Smooth muscle cell (in vitro differentiated cells): ENCODE results near the gene DUSP18. TPM values are rescaled to one million over a fixed set of nuclear protein-coding genes. Genes with fewer than 3 reads are reported as not detected.

ENCODE experiments used
- DNase-seq: peaks from one replicate; lab custom pipeline; 2025; ENCODE audit not compliant: unreplicated experiment; lab: John Stamatoyannopoulos, UW
- H2AFZ ChIP-seq: fragments of 200-600 bp; sonication (generic); 2 replicates; pipeline ENCODE4 v1.6.0; 2016; ENCODE audit warnings: antibody characterized with exemption, low read depth, mild to moderate bottlenecking
- H3F3A ChIP-seq: fragments of 200-600 bp; sonication (generic); 2 replicates; pipeline ENCODE4 v1.6.0; 2017; ENCODE audit warnings: antibody characterized with exemption, low read depth
- H3K27ac ChIP-seq: fragments of 200-600 bp; sonication (generic); 2 replicates; pipeline ENCODE4 v1.5.1; 2016; ENCODE audit warnings: low read depth, mild to moderate bottlenecking
- H3K27me3 ChIP-seq: fragments of 200-600 bp; sonication (generic); 2 replicates; pipeline ENCODE4 v1.6.1; 2016; ENCODE audit warnings: low read depth, mild to moderate bottlenecking
- H3K36me3 ChIP-seq: fragments of 200-600 bp; sonication (generic); 2 replicates; pipeline ENCODE4 v1.5.1; 2016; ENCODE audit warnings: low read depth
- H3K4me1 ChIP-seq: fragments of 200-600 bp; sonication (generic); 2 replicates; pipeline ENCODE4 v1.5.1; 2016; ENCODE audit warnings: low read depth
- H3K4me2 ChIP-seq: fragments of 200-600 bp; sonication (generic); 2 replicates; pipeline ENCODE4 v1.6.0; 2016; ENCODE audit warnings: mild to moderate bottlenecking
- H3K4me3 ChIP-seq: fragments of 200-600 bp; sonication (generic); 2 replicates; pipeline ENCODE4 v1.5.1; 2016; ENCODE audit warnings: mild to moderate bottlenecking
- H3K79me2 ChIP-seq: fragments of 200-600 bp; sonication (generic); 2 replicates; pipeline ENCODE4 v1.6.0; 2016; ENCODE audit warnings: low read depth, mild to moderate bottlenecking
- H3K9ac ChIP-seq: fragments of 200-600 bp; sonication (generic); 2 replicates; pipeline ENCODE4 v1.6.0; 2016; ENCODE audit warnings: low read depth
- H3K9me3 ChIP-seq: fragments of 200-600 bp; sonication (generic); replicated peaks from 2 replicates; pipeline ENCODE4 v1.5.1; 2016; ENCODE audit warnings: low read depth
- H4K20me1 ChIP-seq: fragments of 200-600 bp; sonication (generic); 2 replicates; pipeline ENCODE4 v1.6.0; 2016; ENCODE audit warnings: low read depth
- WGBS: methylation state at CpG from one replicate; pipeline ENCODE4 v1.1.7; 2016; ENCODE audit warnings: low lambda C conversion rate; 5-methylcytosine and 5-hydroxymethylcytosine counted together
- polyA plus RNA-seq: library from polyadenylated mRNA; unstranded; fragments of >200 nt; fragmentation: Nextera tagmentation; extraction: Ambion mirVana; gene quantifications from 2 replicates; pipeline ENCODE4 v1.2.1, GENCODE V29; 2016
- total RNA-seq: library from RNA; depleted of rRNA; stranded (reverse); fragments of >200 nt; gene quantifications from 2 replicates; pipeline ENCODE4 v1.2.3, GENCODE V29; 2014
- TF ChIP-seq, protein P1 (sequence below): fragments of 200-600 bp; sonication (generic); IDR thresholded peaks from 2 replicates; pipeline ENCODE4 v1.5.1; 2017; ENCODE audit warnings: borderline replicate concordance, mild to moderate bottlenecking, antibody characterized with exemption; ENCODE audit not compliant: insufficient read depth, poor library complexity, severe bottlenecking

DUSP18 gene
- total and polyA plus RNA-seq, 2 experiments from 2014 or later = 8.1 to 8.9 TPM

DNA sequence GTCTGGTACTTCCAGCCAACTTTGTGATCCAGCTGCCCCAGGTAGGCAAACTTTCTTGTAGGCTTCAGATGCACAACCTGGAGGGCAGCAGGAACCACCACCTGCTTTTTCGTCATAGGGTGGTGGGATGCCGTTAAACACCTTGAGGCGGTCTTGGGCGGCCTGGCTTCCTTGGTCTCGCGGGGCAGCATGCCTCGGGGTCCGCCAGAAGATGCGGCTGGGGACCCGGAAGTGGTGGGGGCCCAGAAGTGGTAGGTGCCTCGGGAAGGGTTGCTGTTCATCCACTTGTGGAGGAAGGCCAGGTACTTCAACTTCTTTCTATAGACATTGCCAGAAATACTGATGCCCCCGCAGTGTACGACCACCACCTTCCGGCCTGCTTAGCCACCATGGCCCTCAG is 13.3 kb downstream of the DUSP18 start:
- Histone ChIP-seq H3K36me3 (no peaks in the 10 kb centered on the region), H3K27me3 (no peaks in the 10 kb centered on the region), H3K9me3 (no peaks in the 10 kb centered on the region), H3K4me1 (no peaks in the 10 kb centered on the region), H4K20me1 (no peaks in the 10 kb centered on the region), H2AFZ (no peak overlapping the region), H3K27ac (no peak overlapping the region), H3K4me3 (no peak overlapping the region), H3K9ac (no peak overlapping the region), H3K4me2 (no peak overlapping the region), H3K79me2 (no peaks in the 10 kb centered on the region), H3F3A (no peaks in the 10 kb centered on the region)
- TF ChIP-seq, protein P1, sequence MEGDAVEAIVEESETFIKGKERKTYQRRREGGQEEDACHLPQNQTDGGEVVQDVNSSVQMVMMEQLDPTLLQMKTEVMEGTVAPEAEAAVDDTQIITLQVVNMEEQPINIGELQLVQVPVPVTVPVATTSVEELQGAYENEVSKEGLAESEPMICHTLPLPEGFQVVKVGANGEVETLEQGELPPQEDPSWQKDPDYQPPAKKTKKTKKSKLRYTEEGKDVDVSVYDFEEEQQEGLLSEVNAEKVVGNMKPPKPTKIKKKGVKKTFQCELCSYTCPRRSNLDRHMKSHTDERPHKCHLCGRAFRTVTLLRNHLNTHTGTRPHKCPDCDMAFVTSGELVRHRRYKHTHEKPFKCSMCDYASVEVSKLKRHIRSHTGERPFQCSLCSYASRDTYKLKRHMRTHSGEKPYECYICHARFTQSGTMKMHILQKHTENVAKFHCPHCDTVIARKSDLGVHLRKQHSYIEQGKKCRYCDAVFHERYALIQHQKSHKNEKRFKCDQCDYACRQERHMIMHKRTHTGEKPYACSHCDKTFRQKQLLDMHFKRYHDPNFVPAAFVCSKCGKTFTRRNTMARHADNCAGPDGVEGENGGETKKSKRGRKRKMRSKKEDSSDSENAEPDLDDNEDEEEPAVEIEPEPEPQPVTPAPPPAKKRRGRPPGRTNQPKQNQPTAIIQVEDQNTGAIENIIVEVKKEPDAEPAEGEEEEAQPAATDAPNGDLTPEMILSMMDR = no peak
- 95% methylated on average over 14 of the region's 14 CpGs for WGBS
- no peak for DNase-seq

DNA sequence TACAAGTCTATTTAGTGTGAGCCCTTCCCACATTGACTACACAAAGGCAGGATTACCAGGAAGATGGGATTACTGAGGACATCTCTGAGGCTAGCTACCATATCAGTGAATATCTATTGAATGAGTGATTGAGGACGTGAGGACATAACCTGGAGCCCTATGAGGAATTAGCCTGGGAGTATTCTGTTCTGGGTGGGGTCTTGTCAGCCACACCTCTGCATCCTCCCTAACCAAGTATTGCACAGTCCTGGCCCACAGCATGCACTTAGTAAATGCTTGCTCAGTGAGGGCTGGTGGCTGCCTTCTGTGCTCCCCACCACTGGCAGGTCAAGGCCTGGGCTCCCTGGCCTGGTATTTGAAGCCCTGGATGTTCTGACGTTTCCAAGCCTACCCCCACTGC is 14.8 kb downstream of the DUSP18 start:
- WGBS = 72% methylated on average over 2 of the region's 2 CpGs
- Histone ChIP-seq H3F3A (no peaks in the 10 kb centered on the region), H3K27ac (no peak overlapping the region), H3K4me3 (no peak overlapping the region), H2AFZ (no peak overlapping the region), H3K9me3 (no peaks in the 10 kb centered on the region), H3K9ac (no peak overlapping the region), H3K27me3 (no peaks in the 10 kb centered on the region), H4K20me1 (no peaks in the 10 kb centered on the region), H3K36me3 (no peaks in the 10 kb centered on the region), H3K4me2 (no peak overlapping the region), H3K79me2 (no peaks in the 10 kb centered on the region), H3K4me1 (no peaks in the 10 kb centered on the region)
- TF ChIP-seq, protein P1 = no peak
- DNase-seq = no peak

DNA sequence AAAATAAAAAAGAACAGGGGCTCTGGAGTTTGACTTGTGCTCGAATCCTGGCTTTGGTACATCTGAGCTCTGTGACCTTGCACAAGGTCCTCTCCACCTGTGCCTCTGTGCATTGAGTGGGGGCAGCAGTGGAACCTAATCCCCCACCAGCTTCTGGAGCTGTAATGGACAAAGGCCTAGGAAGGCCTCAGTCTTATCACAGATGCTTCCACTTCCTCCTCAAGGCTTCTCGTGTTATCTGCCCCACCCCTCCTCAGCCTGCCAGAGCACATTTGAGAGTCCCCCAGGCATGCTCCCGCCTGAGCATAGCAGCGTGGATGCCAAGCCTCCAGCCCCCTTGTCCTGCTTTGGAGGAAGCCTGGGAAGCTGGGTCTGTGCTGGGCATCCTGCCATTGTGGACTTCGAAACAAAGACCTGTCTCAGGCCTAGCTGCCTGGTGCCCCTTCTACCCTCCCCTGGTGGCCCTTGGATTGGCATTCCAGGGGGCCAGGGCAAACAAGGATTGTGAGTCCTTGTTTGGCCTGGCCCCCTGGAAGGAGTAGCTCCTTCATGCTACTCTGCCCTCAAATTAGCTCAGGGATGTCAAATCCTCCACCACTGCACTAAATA is 17.1 kb downstream of the DUSP18 start:
- H2AFZ ChIP-seq = no peak overlapping the region
- 72% methylated on average over 5 of the region's 5 CpGs for WGBS

More for the DNA sequence above, 17.1 kb downstream of the DUSP18 start:
- DNase-seq = no peak
- Histone ChIP-seq H3K4me2 (no peak overlapping the region), H3K36me3 (no peaks in the 10 kb centered on the region), H3K4me3 (no peak overlapping the region), H3K27ac (no peak overlapping the region), H3F3A (no peaks in the 10 kb centered on the region), H3K79me2 (no peaks in the 10 kb centered on the region), H4K20me1 (no peaks in the 10 kb centered on the region), H3K9ac (no peak overlapping the region), H3K27me3 (no peaks in the 10 kb centered on the region), H3K4me1 (no peaks in the 10 kb centered on the region), H3K9me3 (no peaks in the 10 kb centered on the region)
- TF ChIP-seq, protein P1 = no peak
